ENCODE results near the gene GPC5.
A peak's percentile ranks its signal among the peaks of the same experiment; 100 is the strongest.
"Not testable (repeated sequence)": the region's sequence is repeated elsewhere in the genome, so short reads cannot be mapped to it uniquely, and the experiment has no call there.

The GPC5 gene

DNA sequence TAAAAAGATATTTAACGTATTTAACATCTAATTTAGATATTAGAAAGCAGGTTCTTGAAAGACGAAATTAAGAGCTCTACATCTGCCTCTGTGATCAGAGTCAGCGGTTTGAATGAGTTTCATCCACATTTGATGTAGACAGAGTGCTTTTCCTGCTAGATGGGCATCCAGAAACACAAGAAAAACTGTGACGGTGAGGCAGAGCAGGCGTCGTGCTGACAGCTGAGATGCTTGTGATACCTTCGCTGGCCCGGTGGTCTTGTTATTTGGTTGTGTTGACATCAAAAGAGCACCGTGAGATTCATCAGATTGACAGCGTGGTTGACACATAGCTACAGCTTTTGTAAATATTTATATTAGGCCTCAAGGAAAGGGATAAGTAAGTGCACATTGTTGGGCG, 399.1 kb downstream of the GPC5 start:
- DNase-seq: no peak

DNA sequence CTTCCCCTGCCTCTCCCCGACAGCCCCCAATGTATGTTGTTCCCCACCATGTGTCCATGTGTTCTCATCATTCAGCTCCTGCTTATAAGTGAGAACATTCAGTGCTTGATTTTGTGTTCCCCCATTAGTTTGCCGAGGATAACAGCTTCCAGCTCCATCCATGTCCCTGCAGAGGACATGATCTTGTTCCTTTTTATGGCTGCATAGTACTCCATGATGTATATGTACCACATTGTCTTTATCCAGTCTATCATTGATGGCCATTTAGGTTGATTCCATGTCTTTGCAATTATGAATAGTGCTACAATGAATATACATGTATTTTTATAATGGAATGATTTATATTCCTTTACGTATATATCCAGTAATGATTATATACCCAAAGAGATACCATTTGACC, 399.9 kb downstream of the GPC5 start:
- not testable (repeated sequence) for DNase-seq

DNA sequence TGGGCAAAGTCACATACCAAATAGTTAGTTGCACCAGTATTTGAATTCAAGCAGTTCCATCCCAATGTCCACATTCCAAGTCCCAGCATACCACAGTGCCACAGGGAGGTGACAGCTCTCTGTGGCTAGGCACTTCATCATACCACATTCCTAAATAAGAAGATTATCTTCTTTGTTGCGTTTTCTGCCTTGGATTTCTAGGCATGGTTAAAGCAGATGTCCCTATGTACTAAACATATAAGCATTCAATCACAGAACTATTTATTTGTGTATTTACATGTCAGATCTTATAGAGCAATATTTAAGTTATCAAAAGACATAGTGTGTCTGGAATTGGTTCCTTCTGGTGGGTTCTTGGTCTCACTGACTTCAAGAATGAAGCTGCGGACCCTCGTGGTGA, 403.4 kb downstream of the GPC5 start:
- not testable (repeated sequence) for DNase-seq

DNA sequence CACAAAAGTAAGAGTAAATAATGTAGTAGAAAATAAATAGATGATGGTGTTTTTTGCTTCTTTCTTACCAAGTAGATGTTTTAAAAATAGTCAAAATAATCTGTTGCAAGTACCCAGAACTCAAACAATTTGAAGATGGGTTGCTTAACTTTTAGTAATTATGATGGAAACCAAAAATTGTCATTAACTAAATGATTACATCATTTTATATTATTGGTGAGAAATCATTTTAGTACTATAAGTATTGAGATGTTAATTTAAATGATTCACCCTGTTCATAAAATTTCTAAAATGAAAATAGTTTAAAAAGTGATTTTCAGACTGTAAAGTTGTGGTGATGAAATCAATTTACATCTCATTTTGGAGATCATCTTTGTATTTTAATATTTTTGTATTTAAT, 404.5 kb downstream of the GPC5 start:
- DNase-seq: no peak

DNA sequence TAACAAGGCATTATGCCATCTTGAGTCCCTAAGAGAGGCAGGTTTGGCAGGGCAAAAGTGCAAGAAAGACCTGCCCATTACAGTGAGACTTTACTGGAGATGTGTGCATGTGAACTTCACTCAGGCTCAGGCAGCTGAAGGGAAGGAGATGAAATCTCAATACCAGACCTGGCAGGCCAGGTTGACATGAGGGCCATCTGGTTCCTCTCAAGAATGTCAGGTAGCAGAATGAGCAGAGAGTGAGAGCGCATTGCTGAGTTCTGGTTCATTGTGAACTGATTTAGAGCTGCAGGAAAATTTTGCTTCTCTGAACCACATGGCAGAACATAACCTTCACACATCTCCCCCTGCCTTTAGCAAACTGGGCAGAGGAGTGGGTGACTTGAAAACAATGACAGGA, 406.3 kb downstream of the GPC5 start:
- no peak for DNase-seq

DNA sequence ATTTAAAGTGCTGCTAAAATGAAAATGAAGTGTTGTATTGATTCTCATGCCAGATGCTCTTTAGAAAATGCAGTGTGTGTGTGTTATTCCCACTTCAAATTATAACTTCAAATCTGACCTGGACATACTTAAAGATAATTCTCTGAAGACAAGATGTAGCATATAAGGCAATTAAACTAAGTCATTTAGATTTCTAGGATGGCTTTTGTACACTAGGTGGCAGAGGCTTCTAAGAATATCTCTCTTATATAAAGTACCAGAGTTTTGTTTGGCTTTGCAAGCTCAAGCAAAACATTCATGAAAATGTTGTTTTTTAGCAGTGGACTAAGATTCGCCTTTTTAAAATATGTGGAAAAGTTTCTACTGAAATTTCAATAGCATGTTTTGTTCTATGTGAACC, 407.2 kb downstream of the GPC5 start:
- DNase-seq: peak in 1 of 2 experiments; percentile 6

DNA sequence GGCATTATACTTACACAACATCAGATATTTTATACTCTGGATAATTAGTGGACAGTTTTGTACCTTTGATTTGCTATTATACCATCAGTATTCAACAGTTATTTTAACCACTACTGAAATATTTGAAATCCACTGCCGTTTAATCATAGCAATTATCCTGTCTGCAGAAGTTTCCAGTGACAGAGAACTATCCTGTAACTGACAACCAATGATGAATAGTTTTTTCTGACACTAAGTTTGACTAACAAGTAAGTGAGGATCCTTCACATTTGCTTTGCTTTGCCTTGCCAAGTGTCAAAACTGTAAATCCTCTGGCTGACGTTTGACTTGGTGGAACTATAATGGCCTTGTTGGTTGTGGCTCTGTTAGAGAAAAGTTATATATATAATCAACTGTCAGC, 410.7 kb downstream of the GPC5 start:
- DNase-seq: no peak

DNA sequence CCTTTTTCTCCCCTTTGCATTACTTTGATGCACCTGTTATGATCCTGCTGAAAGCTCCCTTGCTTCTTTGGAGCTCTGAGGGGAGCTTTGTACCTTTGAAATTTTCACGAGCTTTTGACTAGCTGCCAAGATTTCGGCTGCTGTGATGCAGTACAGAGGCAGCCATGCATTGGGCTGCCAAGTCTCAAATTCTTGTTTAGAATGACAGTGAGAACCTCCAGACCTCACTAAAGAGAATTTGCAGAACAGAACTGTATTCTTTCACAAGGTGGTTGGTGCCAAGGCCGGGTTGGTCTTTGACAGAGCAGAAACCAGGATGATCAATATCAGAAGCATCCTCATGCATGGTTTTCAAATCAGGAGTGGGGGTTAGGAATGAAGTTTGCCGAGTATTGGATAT, 414.8 kb downstream of the GPC5 start:
- DNase-seq: no peak

DNA sequence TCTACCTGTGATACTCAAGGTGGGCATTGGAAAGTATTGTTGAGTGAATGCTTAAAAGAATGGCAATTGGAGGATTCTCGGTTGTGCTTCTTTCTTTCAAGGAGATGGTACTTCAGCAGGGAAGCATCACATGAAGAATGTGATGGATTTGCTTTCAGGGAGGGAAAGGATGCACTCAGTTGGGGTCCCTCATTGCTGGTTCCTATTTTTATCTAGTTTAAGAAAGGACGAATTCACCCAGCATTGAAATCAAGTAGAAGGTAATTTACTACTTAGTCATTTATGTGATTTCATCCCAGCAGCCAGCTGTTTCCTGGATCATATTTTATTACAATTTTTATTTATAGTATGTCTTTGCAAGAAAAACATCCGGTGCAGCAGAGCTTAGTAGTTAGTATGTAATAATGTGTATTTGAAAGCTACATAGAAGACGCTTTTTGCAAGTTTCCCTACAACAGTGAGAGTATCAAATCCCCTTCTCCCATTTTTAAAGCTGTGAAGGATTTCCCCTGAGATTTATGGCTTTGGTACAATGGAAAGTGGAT, 417.9 kb downstream of the GPC5 start:
- DNase-seq: no peak

DNA sequence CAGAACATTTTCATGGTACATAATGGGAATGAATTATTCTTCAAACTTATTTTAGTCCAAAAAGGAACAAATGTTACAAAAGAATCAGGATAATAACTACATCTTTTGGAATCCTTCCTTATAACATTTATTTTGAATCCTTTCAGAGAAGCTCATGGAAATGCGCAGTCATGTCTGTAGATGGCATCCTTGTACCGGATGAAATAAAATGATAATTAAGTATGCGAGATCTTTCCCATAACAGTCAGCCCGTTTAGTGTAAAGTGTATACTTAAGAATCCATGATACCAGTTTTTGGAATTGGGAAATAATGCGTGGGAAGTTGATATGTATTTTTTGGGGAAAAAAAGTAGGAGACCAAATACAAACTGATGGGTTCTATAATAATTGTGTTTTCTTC, 418.8 kb downstream of the GPC5 start:
- peak in 1 of 2 experiments; percentile 37 for DNase-seq

GRCh38 chr13:91824416-91824815, 426.0 kb downstream of the GPC5 start:
- DNase-seq: no peak

DNA sequence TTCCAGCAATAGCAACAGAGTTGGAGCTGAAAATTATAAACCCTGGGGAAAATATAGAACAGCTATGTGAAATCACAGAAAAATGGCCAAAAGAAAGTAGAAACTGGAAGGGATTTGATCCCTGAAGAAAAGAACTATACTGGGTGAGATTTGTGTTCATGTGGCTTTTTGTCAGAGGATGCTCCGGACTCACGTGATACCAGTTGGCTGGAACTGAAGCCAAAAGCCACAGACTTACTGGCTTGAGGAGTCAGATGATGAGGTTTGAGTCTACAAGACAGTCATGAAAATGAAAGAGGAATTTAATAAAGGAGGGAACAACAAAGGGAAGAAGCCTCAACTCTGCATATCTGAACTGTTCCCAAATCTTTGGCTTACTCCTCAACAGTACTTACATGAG, 427.1 kb downstream of the GPC5 start:
- no peak for DNase-seq

DNA sequence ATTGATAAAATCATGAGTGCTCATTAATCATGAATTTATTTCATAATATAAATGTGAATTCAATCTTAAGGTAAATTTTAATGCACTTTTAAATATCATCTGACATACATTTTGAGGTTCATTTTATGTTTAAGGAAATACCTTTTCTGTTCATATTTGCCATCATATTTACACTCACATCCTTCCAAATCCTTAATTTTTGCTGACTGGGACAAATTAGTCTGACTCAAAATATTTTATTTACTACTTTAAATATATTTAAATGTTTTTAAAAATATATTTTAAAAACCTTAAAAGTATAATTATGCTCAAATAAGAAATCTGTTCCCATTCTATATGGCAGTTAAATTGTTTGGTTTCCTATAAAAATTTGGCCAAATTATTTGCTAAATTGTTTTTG, 438.1 kb downstream of the GPC5 start:
- DNase-seq: no peak

GRCh38 chr13:91845612-91846011, 447.2 kb downstream of the GPC5 start:
- no peak for DNase-seq

DNA sequence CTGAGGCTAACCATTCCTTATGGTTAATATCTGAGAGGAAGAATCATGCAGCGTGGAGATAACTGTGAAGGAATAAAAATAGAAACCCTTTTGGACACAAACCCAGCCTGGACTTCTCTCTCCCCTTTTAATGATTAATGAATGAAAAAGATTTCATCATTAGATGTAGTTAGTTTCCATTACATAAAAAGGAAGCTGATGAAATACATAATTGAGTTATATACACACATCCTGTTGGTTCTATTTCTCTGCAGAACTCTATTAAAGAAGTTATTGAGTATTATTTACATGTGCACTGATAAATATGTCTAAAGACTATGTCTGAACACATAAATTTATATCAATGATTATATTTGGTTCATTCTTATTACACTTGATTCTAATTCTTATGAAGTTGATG, 465.3 kb downstream of the GPC5 start:
- DNase-seq: no peak

DNA sequence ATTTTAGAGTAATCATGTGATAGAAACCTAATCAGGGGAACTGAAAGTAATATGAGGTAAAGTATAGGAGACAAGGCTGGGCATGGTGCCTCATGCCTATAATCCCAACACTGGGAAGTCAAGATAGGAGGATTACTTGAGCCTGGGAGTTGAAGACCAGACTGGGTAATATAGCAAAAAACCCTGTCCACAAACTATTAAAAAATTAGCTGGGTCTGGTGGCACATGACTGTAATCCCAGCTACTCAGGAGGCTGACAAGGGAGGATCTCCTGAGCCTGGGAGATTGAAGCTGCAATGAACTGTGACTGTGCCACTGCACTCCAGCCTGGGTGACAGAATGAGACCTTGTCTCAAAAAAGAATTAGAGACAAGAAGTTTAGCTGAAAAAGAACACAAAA, 469.9 kb downstream of the GPC5 start:
- no peak for DNase-seq

GRCh38 chr13:91878491-91878890, 480.1 kb downstream of the GPC5 start:
- DNase-seq: no peak

GRCh38 chr13:91879360-91879759, 480.9 kb downstream of the GPC5 start:
- no peak for DNase-seq

GRCh38 chr13:91882918-91883317, 484.5 kb downstream of the GPC5 start:
- DNase-seq: no peak

GRCh38 chr13:91889641-91890040, 491.2 kb downstream of the GPC5 start:
- no peak for DNase-seq

- DNase-seq: no peak
These were observed 492.7 kb downstream of the GPC5 start for GRCh38 chr13:91891141-91891540.

DNA sequence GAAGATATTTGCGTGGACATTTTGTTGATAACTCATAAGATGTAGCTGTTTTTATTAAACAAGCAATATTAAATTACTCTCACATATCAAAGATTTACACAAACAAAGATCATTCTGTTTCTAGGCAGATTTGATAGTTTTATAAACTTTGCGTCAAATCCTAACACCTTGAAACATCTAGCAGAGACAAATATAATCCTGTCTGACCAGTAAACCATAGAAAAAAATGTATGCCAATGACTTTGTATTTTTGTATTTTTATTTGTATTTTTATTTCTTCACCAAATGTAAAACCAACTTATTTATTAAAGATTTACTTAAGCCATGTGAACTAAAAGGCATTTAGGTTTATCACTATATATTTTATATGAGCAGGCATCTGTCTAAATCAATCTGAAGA, 494.6 kb downstream of the GPC5 start:
- DNase-seq: no peak

DNA sequence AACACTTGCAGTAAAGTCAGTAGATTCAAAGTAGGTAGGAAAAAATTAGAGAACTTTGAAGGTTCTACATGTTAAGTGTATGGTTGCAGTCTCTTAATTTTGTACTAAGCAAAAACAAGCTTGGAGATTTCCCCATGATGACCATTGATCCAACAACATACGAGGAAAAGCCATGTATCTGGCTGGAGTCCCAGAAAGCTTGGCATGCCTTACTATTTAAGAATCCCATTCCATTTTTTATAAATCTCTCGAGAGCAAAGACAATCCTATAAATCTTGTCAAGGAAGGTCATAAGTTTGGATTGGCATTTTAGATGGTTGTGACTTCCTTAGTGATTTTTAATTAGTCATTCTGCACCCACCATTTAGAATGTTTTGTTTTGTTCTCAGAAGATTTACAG, 495.9 kb downstream of the GPC5 start:
- no peak for DNase-seq

- DNase-seq: no peak
These were observed 498.1 kb downstream of the GPC5 start for GRCh38 chr13:91896547-91896946.

DNA sequence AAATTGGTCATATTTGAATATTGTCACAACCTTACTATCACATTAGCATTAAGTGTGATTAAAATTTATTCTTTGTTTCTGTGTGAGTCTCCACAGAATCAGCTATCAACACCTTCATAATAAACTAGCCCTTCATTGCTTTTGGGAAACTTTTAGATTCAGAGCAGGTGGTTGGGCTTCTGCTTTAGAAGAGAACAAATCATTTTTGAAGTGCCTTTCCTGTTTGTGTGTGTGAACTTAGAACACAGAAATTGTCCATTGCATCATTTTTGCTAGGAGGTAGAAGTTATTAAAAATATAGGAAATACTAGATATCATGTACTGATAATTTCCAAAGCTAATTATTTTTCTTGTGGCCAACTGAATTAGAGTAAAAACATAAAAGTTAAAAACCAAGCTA, 500.6 kb downstream of the GPC5 start:
- not testable (repeated sequence) for DNase-seq

DNA sequence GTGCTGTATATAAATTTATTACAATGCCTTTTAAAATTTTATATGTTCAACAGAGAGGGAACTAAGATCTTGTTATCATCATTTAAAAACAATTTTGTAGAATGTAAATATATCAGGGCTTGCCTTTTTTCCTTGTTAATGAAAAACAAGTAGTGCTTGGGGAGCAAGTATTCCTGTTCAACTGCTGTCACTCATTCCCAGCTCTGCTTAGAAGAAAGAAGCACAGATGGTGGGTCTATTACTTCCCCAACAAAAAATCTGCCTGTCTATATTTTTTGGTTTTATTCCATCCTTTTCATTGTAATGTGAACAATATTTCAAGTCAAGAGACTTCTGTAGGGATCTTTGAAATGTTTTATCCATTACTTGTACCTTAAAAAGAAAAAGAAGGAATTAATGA, 503.9 kb downstream of the GPC5 start:
- DNase-seq: no peak

All from SW 1271 (cell line).